H9 (cell line): ENCODE measurements around the gene CRABP2. TPM values are rescaled to one million over a fixed set of nuclear protein-coding genes. Genes with fewer than 3 reads are reported as not detected.
A peak's percentile ranks its signal among the peaks of the same experiment; 100 is the strongest.

Experiments used
- DNase-seq: peaks from one replicate; pipeline ENCODE4 v3.0.0-alpha.2; 2017
- H2AFZ ChIP-seq: one replicate; pipeline ENCODE4 v1.6.1; 2013; ENCODE audit warnings: mild to moderate bottlenecking, low read length, control low read depth, moderate library complexity
- H2AK5ac ChIP-seq: 2 replicates; pipeline ENCODE4 v1.6.1; 2013; ENCODE audit warnings: low read length, control low read depth, mixed read lengths; ENCODE audit not compliant: insufficient read length
- H2BK120ac ChIP-seq: one replicate; pipeline ENCODE4 v1.6.1; 2013; ENCODE audit warnings: low read depth, mild to moderate bottlenecking, low read length, control low read depth, inconsistent platforms; ENCODE audit not compliant: poor library complexity, severe bottlenecking
- H2BK12ac ChIP-seq: 2 replicates; pipeline ENCODE4 v1.6.1; 2013; ENCODE audit warnings: low read length, control low read depth, mixed read lengths, low read depth; ENCODE audit not compliant: insufficient read length
- H2BK15ac ChIP-seq: 2 replicates; pipeline ENCODE4 v1.6.1; 2013; ENCODE audit warnings: low read depth, low read length, control low read depth
- H2BK20ac ChIP-seq: one replicate; pipeline ENCODE4 v1.6.1; 2013; ENCODE audit warnings: low read depth, mild to moderate bottlenecking, low read length, control low read depth, inconsistent platforms; ENCODE audit not compliant: poor library complexity, severe bottlenecking
- H2BK5ac ChIP-seq: 2 replicates; pipeline ENCODE4 v1.6.1; 2013; ENCODE audit warnings: low read length, control low read depth, mixed read lengths; ENCODE audit not compliant: insufficient read length
- H3K14ac ChIP-seq: 2 replicates; pipeline ENCODE4 v1.6.1; 2013; ENCODE audit warnings: low read length, control low read depth; ENCODE audit not compliant: insufficient read depth
- H3K18ac ChIP-seq: 2 replicates; pipeline ENCODE4 v1.6.1; 2013; ENCODE audit warnings: low read depth, mild to moderate bottlenecking, mixed read lengths, low read length, control low read depth; ENCODE audit not compliant: insufficient read length
- H3K23ac ChIP-seq: 2 replicates; pipeline ENCODE4 v1.6.1; 2013; ENCODE audit warnings: low read length, control low read depth, mixed read lengths, low read depth; ENCODE audit not compliant: insufficient read length
- H3K23me2 ChIP-seq: 2 replicates; pipeline ENCODE4 v1.6.1; 2013; ENCODE audit warnings: low read depth, mild to moderate bottlenecking, mixed read lengths, low read length, control low read depth; ENCODE audit not compliant: insufficient read length, poor library complexity, severe bottlenecking
- H3K27ac ChIP-seq: 2 replicates; pipeline ENCODE4 v1.5.1; 2013; ENCODE audit warnings: low read length, control low read depth, mixed read lengths, low read depth; ENCODE audit not compliant: insufficient read length
- H3K27me3 ChIP-seq: 2 replicates; pipeline ENCODE4 v1.6.1; 2013; ENCODE audit warnings: low read length, control low read depth, inconsistent platforms; ENCODE audit not compliant: insufficient read depth
- H3K4ac ChIP-seq: 2 replicates; pipeline ENCODE4 v1.6.1; 2013; ENCODE audit warnings: low read depth, mild to moderate bottlenecking, control low read depth, inconsistent platforms, low read length, moderate library complexity
- H3K4me1 ChIP-seq: 2 replicates; pipeline ENCODE4 v1.6.1; 2013; ENCODE audit warnings: low read length, control low read depth, inconsistent platforms; ENCODE audit not compliant: insufficient read depth
- H3K4me2 ChIP-seq: 2 replicates; pipeline ENCODE4 v1.6.1; 2013; ENCODE audit warnings: low read length, control low read depth, mixed read lengths; ENCODE audit not compliant: insufficient read length, insufficient read depth
- H3K56ac ChIP-seq: 2 replicates; pipeline ENCODE4 v1.6.1; 2013; ENCODE audit warnings: low read depth, mild to moderate bottlenecking, mixed read lengths, low read length, control low read depth; ENCODE audit not compliant: insufficient read length
- H3K79me1 ChIP-seq: 2 replicates; pipeline ENCODE4 v1.6.1; 2013; ENCODE audit warnings: low read depth, mild to moderate bottlenecking, moderate library complexity, low read length, control low read depth, inconsistent platforms; ENCODE audit not compliant: insufficient read depth, poor library complexity, severe bottlenecking
- H3K79me2 ChIP-seq: 2 replicates; pipeline ENCODE4 v1.6.1; 2013; ENCODE audit warnings: low read length, control low read depth, inconsistent platforms; ENCODE audit not compliant: insufficient read depth
- H3K9ac ChIP-seq: 2 replicates; pipeline ENCODE4 v1.6.1; 2013; ENCODE audit warnings: low read length, control low read depth, mixed read lengths; ENCODE audit not compliant: insufficient read length; ENCODE audit errors: extremely low read depth
- H3K9me3 ChIP-seq: one replicate; pipeline ENCODE4 v1.6.1; 2013; ENCODE audit warnings: low read depth, low read length, inconsistent platforms; ENCODE audit not compliant: control insufficient read depth
- H3T11ph ChIP-seq: one replicate; pipeline ENCODE4 v1.6.1; 2013; ENCODE audit warnings: mild to moderate bottlenecking, low read length, control low read depth, inconsistent platforms
- H4K20me1 ChIP-seq: one replicate; pipeline ENCODE4 v1.6.1; 2013; ENCODE audit not compliant: control insufficient read depth, insufficient read length, insufficient read depth
- H4K5ac ChIP-seq: 2 replicates; pipeline ENCODE4 v1.6.1; 2013; ENCODE audit warnings: low read depth, mild to moderate bottlenecking, mixed read lengths, low read length, control low read depth; ENCODE audit not compliant: insufficient read length
- H4K8ac ChIP-seq: replicated peaks from 2 replicates; pipeline ENCODE4 v1.6.1; 2013; ENCODE audit warnings: low read length, control low read depth, mixed read lengths, low read depth; ENCODE audit not compliant: insufficient read length
- H4K91ac ChIP-seq: 2 replicates; pipeline ENCODE4 v1.6.1; 2013; ENCODE audit warnings: low read depth, mild to moderate bottlenecking, moderate library complexity, mixed read lengths, low read length, control low read depth; ENCODE audit not compliant: insufficient read length
- H3K27ac Mint-ChIP-seq, 3 experiments: 2 replicates in 2 of 3; 3 replicates in 1 of 3; pipeline ENCODE4 v1.8.0; 2020 to 2021; ENCODE audit warnings: mixed read lengths in 3 of 3, mild to moderate bottlenecking in 1 of 3, moderate library complexity in 1 of 3
- H3K27me3 Mint-ChIP-seq: 2 replicates; pipeline ENCODE4 v1.8.0; 2021; ENCODE audit warnings: low read depth, mild to moderate bottlenecking, moderate library complexity, mixed read lengths
- H3K36me3 Mint-ChIP-seq, 3 experiments: 2 replicates in 2 of 3; 3 replicates in 1 of 3; pipeline ENCODE4 v1.8.0; 2020 to 2021; ENCODE audit warnings: low read depth in 3 of 3, mixed read lengths in 3 of 3; ENCODE audit not compliant: insufficient read depth in 1 of 3
- H3K4me1 Mint-ChIP-seq, 2 experiments: 2 replicates each; pipeline ENCODE4 v1.8.0; 2020; ENCODE audit warnings: mixed read lengths in 2 of 2
- H3K4me3 Mint-ChIP-seq, 2 experiments: 2 replicates in 1 of 2; 3 replicates in 1 of 2; pipeline ENCODE4 v1.8.0; 2020 to 2021; ENCODE audit warnings: mild to moderate bottlenecking in 2 of 2, mixed read lengths in 2 of 2, moderate library complexity in 1 of 2
- H3K9me3 Mint-ChIP-seq, 2 experiments: 2 replicates in 1 of 2; 3 replicates in 1 of 2; pipeline ENCODE4 v1.8.0; 2020; ENCODE audit warnings: mild to moderate bottlenecking in 2 of 2, mixed read lengths in 2 of 2, moderate library complexity in 1 of 2
- WGBS: extraction: QIAGEN DNeasy Blood & Tissue Kit; methylation state at CpG from one replicate; pipeline ENCODE4 v1.1.7; 2013; ENCODE audit warnings: missing lambda C conversion rate, low lambda C conversion rate, mixed read lengths; ENCODE audit not compliant: insufficient read length; ENCODE audit errors: extremely low coverage; 5-methylcytosine and 5-hydroxymethylcytosine counted together
- total RNA-seq: library from RNA; stranded (reverse); gene quantifications from 2 replicates; pipeline ENCODE4 v1.2.1, GENCODE V29; 2021
- TF ChIP-seq, protein P1 (sequence below): fragments of 200-600 bp; sonication (generic); conservative IDR thresholded peaks from 3 replicates; pipeline ENCODE4 v1.8.0; 2021; ENCODE audit warnings: antibody characterized with exemption, mild to moderate bottlenecking

The CRABP2 gene
- total RNA-seq, 1 experiment from 2014 or later, result 184 TPM

DNA sequence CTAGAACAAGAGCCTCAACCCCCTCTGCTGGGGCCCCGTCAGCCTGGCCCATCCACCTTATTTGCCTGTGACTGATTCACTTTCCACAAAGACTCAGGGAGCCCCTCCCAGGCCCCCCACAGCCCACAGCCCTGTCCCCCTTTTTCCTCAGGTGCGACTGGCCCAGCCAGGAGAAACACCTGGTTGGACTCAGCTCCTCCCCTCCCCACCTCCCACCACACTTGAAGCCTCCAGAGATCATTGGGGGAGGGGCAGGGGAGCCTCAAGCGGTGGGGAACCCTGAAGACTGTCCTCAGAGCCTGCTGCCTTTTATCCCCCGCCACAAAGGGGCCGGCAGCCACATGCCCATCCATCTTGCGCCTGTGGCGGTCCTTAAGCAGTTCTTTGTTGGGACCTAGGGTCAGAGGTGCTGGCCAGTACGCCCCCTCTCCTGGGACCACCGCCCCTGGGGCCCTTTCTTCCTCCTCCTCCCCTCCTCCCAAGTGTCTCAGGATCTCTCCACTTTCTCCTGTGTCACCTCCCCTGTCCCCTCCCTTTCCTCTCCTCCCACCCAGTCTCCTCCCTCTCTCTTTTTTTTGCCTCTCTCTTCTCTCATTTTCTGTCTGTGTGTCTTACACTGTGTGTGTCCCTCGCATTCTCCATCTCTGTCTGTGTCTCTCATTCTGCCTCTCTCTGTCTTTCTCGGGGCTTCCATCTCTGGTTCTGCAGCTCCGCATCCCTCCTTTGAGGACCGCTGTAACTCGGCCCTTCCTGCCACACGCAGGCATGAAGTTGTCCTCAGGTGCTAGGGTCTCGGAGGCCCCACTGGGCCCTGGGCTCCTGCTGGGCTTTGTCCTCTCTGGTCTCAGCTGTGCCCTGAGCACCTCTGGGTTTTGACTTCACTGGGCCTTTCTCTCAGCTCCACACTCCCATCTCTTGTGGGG is 12.2 kb downstream of the CRABP2 start:
- Histone ChIP-seq H2BK12ac (peak overlapping the region; percentile 58), H4K5ac (no peak overlapping the region), H3K27me3 (no peaks in the 10 kb centered on the region), H3K23ac (no peak overlapping the region), H3K4me2 (peak overlapping the region; percentile 53), H2BK15ac (no peak overlapping the region), H2BK5ac (no peak overlapping the region), H3K4ac (peak overlapping the region; percentile 20; the same call in 1 of the 2 replicates), H4K91ac (peak overlapping the region; percentile 55), H3K79me1 (no peaks in the 10 kb centered on the region), H3K56ac (no peak overlapping the region), H3K79me2 (no peaks in the 10 kb centered on the region), H3K23me2 (peaks cover 10% of the 10 kb centered on the region), H2BK20ac (no peak overlapping the region), H3K9ac (no peak overlapping the region), H3K27ac (no peak overlapping the region), H3T11ph (no peak overlapping the region), H4K20me1 (no peaks in the 10 kb centered on the region), H3K4me1 (peaks cover 17% of the 10 kb centered on the region; the same call in 1 of the 2 replicates), H3K9me3 (no peaks in the 10 kb centered on the region), H2BK120ac (no peak overlapping the region), H2AK5ac (peak overlapping the region; percentile 54), H2AFZ (no peak overlapping the region), H3K14ac (peak overlapping the region; percentile 80), H4K8ac (no peak overlapping the region), H3K18ac (peak overlapping the region; percentile 80)
- H3K4me1 Mint-ChIP-seq, result peaks cover 57 to 73% of the 10 kb centered on the region in 2 experiments
- peaks cover 0 to 5% of the 10 kb centered on the region in 2 experiments; a peak in 1 of 5 replicates for H3K9me3 Mint-ChIP-seq
- peak overlapping the region; percentile 54 to 75 for H3K4me3 Mint-ChIP-seq
- peak; percentile 98 for DNase-seq
- H3K27me3 Mint-ChIP-seq, result peaks cover 13% of the 10 kb centered on the region
- TF ChIP-seq, protein P1, sequence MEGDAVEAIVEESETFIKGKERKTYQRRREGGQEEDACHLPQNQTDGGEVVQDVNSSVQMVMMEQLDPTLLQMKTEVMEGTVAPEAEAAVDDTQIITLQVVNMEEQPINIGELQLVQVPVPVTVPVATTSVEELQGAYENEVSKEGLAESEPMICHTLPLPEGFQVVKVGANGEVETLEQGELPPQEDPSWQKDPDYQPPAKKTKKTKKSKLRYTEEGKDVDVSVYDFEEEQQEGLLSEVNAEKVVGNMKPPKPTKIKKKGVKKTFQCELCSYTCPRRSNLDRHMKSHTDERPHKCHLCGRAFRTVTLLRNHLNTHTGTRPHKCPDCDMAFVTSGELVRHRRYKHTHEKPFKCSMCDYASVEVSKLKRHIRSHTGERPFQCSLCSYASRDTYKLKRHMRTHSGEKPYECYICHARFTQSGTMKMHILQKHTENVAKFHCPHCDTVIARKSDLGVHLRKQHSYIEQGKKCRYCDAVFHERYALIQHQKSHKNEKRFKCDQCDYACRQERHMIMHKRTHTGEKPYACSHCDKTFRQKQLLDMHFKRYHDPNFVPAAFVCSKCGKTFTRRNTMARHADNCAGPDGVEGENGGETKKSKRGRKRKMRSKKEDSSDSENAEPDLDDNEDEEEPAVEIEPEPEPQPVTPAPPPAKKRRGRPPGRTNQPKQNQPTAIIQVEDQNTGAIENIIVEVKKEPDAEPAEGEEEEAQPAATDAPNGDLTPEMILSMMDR, result no peak
- peak overlapping the region; percentile 91 to 96 (median 92) for H3K27ac Mint-ChIP-seq
- WGBS, result no CpG with 5 or more reads among the region's 16 CpGs
- H3K36me3 Mint-ChIP-seq, result peaks cover 1 to 13% (median 10%) of the 10 kb centered on the region in 3 experiments; a peak in 5 of 7 replicates
